Upper lobe of right lung (tissue), 1 donor: ENCODE data around the gene PIGM. TPM values are rescaled to one million over a fixed set of nuclear protein-coding genes. Genes with fewer than 3 reads are reported as not detected.

ENCODE experiments used
- ATAC-seq: fragments of 200-7000 bp; cut with Tn5 transposase; one replicate; pipeline ENCODE4 v1.9.1; 2020; ENCODE audit warnings: mild to moderate bottlenecking, moderate library complexity
- DNase-seq: peaks from one replicate; pipeline ENCODE4 v3.0.0-alpha.2; 2020
- H3K27ac ChIP-seq: fragments of 200-600 bp; one replicate; pipeline ENCODE4 v1.8.0; 2022
- H3K27me3 ChIP-seq: fragments of 200-600 bp; one replicate; pipeline ENCODE4 v1.8.0; 2022; ENCODE audit warnings: mild to moderate bottlenecking
- H3K36me3 ChIP-seq: fragments of 200-600 bp; one replicate; pipeline ENCODE4 v1.8.0; 2022
- H3K4me1 ChIP-seq: fragments of 200-600 bp; one replicate; pipeline ENCODE4 v1.8.0; 2022
- H3K4me3 ChIP-seq: fragments of 200-600 bp; one replicate; pipeline ENCODE4 v1.8.0; 2022; ENCODE audit warnings: mild to moderate bottlenecking
- H3K9me3 ChIP-seq: fragments of 200-600 bp; one replicate; pipeline ENCODE4 v1.8.0; 2022
- CTCF ChIP-seq: fragments of 200-600 bp; IDR thresholded peaks from one replicate; pipeline ENCODE4 v1.8.0; 2022; ENCODE audit warnings: antibody characterized with exemption
- intact Hi-C: fragments of 100-400 bp; cut with DNase I; formaldehyde crosslinking; loops from one replicate; pipeline ENCODE4 v1.11.0; 2022
- total RNA-seq: library from RNA; stranded (reverse); fragmentation: NEBNext Ultra II Directional; extraction: Animal tissue kit (Norgen Biotek cat#: 25700); gene quantifications from one replicate; pipeline ENCODE4 v1.2.1, GENCODE V29; 2021
- donor health status: DM: no; HTN: yes; CAD: no; lungs with severe emphysema.

PIGM gene
- total RNA-seq, 1 donor from 2014 or later, result 7.1 TPM

GRCh38 chr1:160040476-160040875 lies 8.7 kb upstream of the PIGM start:
- Histone ChIP-seq H3K4me3 (no peak overlapping the region), H3K27me3 (no peaks in the 10 kb centered on the region), H3K4me1 (no peaks in the 10 kb centered on the region), H3K36me3 (no peaks in the 10 kb centered on the region), H3K27ac (no peak overlapping the region), H3K9me3 (no peaks in the 10 kb centered on the region)
- no peak for ATAC-seq
- no peak for TF ChIP-seq CTCF
- no peak for DNase-seq
- intact Hi-C loops, result no loop called here

GRCh38 chr1:160032165-160032820 lies 503 bp upstream of the PIGM start:
- TF ChIP-seq CTCF, result no peak
- Histone ChIP-seq H3K4me1 (peaks cover 23% of the 10 kb centered on the region), H3K36me3 (no peaks in the 10 kb centered on the region), H3K4me3 (peak overlapping the region; percentile 79), H3K27me3 (no peaks in the 10 kb centered on the region), H3K27ac (peak overlapping the region; percentile 78), H3K9me3 (no peaks in the 10 kb centered on the region)
- ATAC-seq, result peak; percentile 13
- intact Hi-C loops, result no loop called here
- DNase-seq, result no peak

GRCh38 chr1:160030657-160031364 lies 979 bp downstream of the PIGM start:
- H3K4me3 ChIP-seq, result peak overlapping the region; percentile 79
- intact Hi-C loops, result no loop called here
- peaks cover 23% of the 10 kb centered on the region for H3K4me1 ChIP-seq
- H3K36me3 ChIP-seq, result no peaks in the 10 kb centered on the region
- H3K27ac ChIP-seq, result peak overlapping the region; percentile 78
- TF ChIP-seq CTCF, result no peak
- no peaks in the 10 kb centered on the region for H3K9me3 ChIP-seq
- ATAC-seq, result peak; percentile 20
- H3K27me3 ChIP-seq, result no peaks in the 10 kb centered on the region
- DNase-seq, result no peak

GRCh38 chr1:160028426-160028825 lies 3.4 kb downstream of the PIGM start:
- ATAC-seq (no peak), DNase-seq (no peak)
- Histone ChIP-seq H3K4me1 (peaks cover 23% of the 10 kb centered on the region), H3K27me3 (no peaks in the 10 kb centered on the region), H3K27ac (no peak overlapping the region), H3K9me3 (no peaks in the 10 kb centered on the region), H3K4me3 (no peak overlapping the region), H3K36me3 (no peaks in the 10 kb centered on the region)
- TF ChIP-seq CTCF, result no peak
- intact Hi-C loops, result no loop called here

- peaks cover 14% of the 10 kb centered on the region for H3K4me1 ChIP-seq
- no peak overlapping the region for H3K27ac ChIP-seq
- no peak for TF ChIP-seq CTCF
- H3K27me3 ChIP-seq, result no peaks in the 10 kb centered on the region
- intact Hi-C loops, result no loop called here
- no peaks in the 10 kb centered on the region for H3K9me3 ChIP-seq
- ATAC-seq (no peak), DNase-seq (no peak)
- no peak overlapping the region for H3K4me3 ChIP-seq
- H3K36me3 ChIP-seq, result no peaks in the 10 kb centered on the region
Measured at GRCh38 chr1:160025314-160025713, 6.5 kb downstream of the PIGM start.
